Diencephalon (tissue), 1 donor: ENCODE measurements around the gene SLC10A6. TPM values are rescaled to one million over a fixed set of nuclear protein-coding genes. Genes with fewer than 3 reads are reported as not detected.

Experiments
- total RNA-seq: library from RNA; depleted of rRNA; stranded (reverse); fragments of >200 nt; gene quantifications from one replicate; pipeline ENCODE4 v1.2.3, GENCODE V29; 2014

The SLC10A6 gene
- total RNA-seq = 0.23 TPM

GRCh38 chr4:86848732-86849619, at the start of gene SLC10A6:
TSS of gene SLC10A6 (minus strand) at chr4:86849384. CDS start at chr4:86849115, 269 bp downstream.

GRCh38 chr4:86891762-86892635, 42.8 kb upstream of the SLC10A6 start, which contains the start of gene C4orf36:
TSS of gene C4orf36 (minus strand) at chr4:86892422. CDS start at chr4:86891520, 902 bp downstream.

Other genes with a start within 250 kb of the SLC10A6 start
- gene C4orf36, start 43.0 kb upstream of the SLC10A6 start, total RNA-seq = 3.2 TPM
- 4.8 TPM for gene AFF1, start 85.6 kb upstream of the SLC10A6 start, total RNA-seq